Fibroblast of skin of back (primary cell): Measurements from ENCODE around the gene KAT7.

Source experiments
- DNase-seq: peaks from one replicate; pipeline ENCODE4 v3.0.0-alpha.2; 2013

KAT7 gene

GRCh38 chr17:49760932-49761558 lies 27.4 kb upstream of the KAT7 start:
- no peak for DNase-seq

GRCh38 chr17:49762151-49762941 lies 26.1 kb upstream of the KAT7 start:
- peak; percentile 6 for DNase-seq

DNA sequence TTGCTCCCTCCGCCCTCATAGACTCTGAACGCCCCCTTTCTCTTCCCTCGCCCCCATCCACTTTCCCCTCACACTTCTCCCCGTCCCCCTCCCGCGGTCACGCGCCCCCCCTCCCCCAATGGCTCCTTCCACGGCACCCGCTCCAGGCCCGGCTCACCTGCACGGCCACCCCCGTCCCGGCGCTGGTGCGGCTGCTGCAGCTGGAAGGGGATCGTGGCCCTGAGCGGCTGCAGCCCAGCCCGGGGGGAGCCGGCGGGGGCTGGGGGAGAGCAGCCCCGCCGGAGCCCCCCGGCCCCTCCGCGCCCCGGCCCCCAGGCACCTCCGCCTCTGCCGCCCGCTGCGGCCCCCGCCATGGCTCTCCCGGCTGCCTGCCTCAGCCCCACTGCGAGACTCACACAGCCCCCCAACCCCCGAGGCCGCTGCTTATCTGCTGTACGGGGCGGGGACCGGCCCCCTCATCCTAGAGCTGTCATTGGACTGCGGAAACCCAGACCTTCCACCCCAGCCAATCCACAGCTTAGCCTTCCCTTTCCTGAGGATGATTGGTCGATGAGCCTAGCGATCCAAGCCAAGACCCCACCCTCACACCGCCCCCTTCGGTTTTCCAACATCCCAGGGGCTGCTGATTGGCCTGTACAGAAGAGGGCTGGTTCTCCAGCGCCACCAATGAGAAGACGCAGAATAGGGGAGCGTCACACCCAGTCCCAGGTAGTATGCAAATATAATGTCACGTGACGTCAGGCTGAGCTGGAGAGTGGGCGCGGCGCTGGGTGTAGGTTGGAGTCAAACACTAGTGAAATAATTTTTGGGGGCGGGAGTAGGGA lies 24.5 kb upstream of the KAT7 start, which contains the start of gene FAM117A:
TSS of gene FAM117A (minus strand) at position 397 of the 824 bp plus-strand sequence. CDS start at position 353, 44 bp downstream.
- peak; percentile 97 for DNase-seq

- no peak for DNase-seq
Observed at GRCh38 chr17:49764559-49765180, 23.8 kb upstream of the KAT7 start.

DNA sequence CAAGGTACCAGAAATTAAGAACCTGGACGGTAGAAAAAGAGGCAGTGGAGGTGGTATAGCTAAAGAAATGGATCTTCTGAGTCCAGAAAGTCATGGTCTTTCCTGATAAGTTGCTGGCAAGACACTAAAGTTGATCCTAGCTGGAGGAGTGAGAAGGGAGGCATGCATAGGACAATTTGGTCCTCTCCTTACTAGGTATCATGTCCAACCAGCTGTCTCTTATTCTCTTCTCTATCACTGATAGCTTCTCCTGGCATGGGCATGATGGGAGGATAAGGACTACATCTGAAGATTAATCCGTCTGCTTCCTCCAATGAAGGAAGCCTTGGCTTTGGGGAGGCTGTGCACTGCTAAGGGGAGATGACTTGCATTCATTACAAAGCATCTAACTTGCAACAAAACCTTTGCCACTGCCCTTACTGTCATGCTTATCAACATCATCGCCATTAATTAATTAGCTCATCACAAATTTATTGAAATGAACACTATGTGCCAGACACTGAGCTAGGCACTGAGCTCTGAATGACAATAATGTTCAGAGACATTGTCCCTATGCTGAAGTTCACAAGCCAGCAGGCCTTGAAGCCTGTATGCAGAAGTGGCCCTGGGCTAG lies 21.5 kb upstream of the KAT7 start:
- no peak for DNase-seq

- DNase-seq = peak; percentile 15
Observed at GRCh38 chr17:49775546-49776260, 12.8 kb upstream of the KAT7 start.

DNA sequence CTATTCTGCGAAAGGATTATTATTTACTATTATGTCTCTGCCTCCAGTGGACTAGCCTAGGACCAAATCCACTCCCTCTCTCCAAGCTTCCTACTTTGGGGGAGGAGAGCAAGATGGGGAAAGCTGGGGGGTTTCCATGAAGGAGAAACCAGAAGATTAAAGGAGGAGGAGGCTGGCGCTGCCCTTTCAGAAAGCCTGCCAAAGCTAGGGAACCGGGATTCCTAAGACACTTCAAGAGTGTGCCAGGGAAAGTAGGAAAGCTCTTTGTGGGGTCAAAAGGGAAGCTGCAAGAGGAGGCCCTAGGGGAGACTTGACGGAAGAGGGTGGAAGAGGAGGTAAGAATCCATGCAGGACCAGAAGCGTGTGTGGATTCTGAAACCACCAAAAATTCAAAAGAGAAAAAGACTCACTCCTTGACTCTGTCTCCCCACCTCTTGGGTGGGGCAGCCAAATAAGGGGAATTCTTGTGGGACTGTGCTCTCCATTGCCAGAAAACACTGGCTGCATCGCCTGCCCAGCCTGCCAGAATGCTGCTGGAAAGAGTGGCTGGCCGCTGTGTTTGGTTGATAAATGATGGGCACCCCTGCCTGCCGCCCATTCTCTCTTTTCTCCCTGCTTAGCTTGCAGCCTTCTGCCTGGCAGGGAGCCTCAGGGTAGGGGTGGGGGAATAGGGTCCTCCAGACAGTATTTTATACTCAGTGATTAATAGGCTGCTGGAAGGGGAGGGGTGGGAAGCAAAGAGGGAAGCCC lies 11.8 kb upstream of the KAT7 start:
- DNase-seq = no peak

- no peak for DNase-seq
Observed at GRCh38 chr17:49777563-49777962, 10.9 kb upstream of the KAT7 start.

GRCh38 chr17:49779156-49779738 lies 9.2 kb upstream of the KAT7 start:
- DNase-seq = no peak

DNA sequence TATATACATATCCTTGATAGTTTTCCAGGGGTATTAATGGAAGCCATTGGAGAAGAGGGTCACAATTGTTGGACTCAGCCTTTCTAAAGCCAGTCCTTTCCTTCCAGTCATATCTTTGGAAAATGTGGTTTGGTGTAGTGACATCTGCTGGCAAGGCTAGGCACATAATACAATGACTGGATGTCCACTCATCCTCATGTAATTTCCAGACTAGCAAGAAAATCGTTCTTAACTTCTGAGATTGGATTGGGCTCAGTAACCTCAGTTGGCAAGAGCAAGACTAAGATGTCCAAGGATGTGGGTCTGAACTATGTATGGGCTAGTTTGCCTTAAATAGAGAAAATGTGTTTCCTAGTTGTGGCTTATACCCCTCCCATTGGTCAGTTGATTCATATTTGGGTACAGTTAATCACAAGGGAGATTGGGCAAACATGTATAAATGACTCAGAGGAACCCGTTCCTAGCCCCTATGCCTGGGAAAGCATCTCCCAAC lies 8.7 kb upstream of the KAT7 start:
- peak; percentile 85 for DNase-seq

GRCh38 chr17:49783071-49783715 lies 5.3 kb upstream of the KAT7 start:
- DNase-seq = no peak

- DNase-seq = no peak
Observed at GRCh38 chr17:49783791-49784190, 4.7 kb upstream of the KAT7 start.

DNA sequence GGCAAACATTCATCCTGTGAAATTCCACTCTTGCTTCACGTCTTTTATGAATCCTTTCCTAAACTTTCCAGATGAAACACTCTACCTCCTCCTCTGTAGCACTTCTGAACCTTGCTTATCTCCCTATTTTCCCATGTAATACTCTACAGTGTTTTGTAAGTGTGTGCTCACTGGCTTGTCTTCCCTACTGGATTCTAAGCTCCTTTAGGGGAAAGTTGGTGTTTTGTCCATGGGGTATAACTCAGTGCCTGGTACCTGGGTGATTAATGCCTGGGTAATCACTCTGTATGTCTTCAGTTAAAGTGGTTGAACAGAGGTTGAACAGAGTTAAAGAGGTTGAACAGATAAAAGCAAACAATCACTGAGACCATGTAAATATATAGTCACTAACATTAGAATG lies 3.8 kb upstream of the KAT7 start:
- no peak for DNase-seq

DNA sequence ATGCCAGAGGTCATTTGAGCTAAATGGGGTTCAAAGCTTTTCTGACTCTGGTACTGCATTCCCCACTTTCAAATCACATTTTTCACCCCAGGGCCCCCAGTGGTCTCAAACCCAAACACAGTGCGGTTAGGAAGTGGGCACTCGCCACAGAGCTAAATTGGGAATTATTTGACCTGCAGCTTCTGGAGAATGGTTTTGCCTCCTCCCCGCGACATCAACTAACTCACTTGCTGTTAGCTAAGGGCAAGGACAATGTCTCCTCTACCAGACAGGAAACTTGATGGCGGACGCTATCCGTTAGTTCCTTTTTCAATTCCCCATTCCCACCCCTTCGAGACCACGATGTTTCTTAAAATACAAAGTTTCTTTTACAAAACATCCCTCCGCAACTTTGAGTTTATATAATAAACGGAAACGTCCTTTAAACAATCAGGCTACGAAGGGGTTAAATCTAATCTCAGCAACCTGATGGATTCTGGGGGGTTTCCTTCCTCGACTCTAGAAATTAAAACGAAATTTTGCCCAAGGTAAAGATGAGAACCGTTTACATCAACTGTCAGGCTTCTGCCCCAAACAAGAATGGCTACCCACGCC lies 500 bp upstream of the KAT7 start:
- DNase-seq = no peak

- no peak for DNase-seq
Observed at GRCh38 chr17:49789243-49789578, 730 bp downstream of the KAT7 start.

- no peak for DNase-seq
Observed at GRCh38 chr17:49793309-49793708, 4.8 kb downstream of the KAT7 start.

- no peak for DNase-seq
Observed at GRCh38 chr17:49795372-49795771, 6.9 kb downstream of the KAT7 start.

GRCh38 chr17:49798182-49798581 lies 9.7 kb downstream of the KAT7 start:
- peak; percentile 8 for DNase-seq

DNA sequence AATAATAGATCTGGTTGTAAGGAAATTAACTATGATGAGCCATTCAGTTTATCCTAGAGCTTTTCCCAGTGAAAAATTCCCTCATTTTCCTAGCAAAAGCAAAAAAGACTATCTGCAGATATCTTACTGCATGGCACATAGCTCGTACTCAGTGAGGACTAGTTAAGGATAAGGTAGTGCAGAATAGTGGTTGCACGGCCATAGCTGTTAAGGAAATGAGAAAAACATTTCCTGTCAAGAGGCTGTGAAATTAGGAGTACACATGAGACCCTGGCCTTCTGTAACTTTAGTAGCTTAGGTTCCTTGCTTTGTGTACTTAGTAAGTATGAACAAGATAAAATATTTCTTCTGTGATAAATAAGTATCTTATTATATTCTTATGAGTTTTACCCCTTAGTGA lies 10.3 kb downstream of the KAT7 start:
- DNase-seq = no peak

GRCh38 chr17:49809056-49809455 lies 20.6 kb downstream of the KAT7 start:
- no peak for DNase-seq
